HAP-1 (cell line): ENCODE data around the gene BRD1.

Experiments used
- DNase-seq, 2 experiments: peaks; one replicate each; pipeline ENCODE4 v3.0.0-alpha.2; 2016 to 2020; ENCODE audit warnings: low spot score in 2 of 2
- H3K27me3 ChIP-seq: fragments of 250-450 bp; sonication (Bioruptor Pico); 2 replicates; pipeline ENCODE4 v1.5.1; 2020; ENCODE audit warnings: low read depth, mild to moderate bottlenecking, moderate library complexity
- H3K36me3 ChIP-seq: fragments of 250-450 bp; sonication (Bioruptor Pico); replicated peaks from 2 replicates; pipeline ENCODE4 v1.5.1; 2020; ENCODE audit warnings: mild to moderate bottlenecking
- H3K4me1 ChIP-seq: fragments of 250-450 bp; sonication (Bioruptor Pico); 2 replicates; pipeline ENCODE4 v1.5.1; 2020; ENCODE audit warnings: mild to moderate bottlenecking
- H3K4me3 ChIP-seq: fragments of 250-450 bp; sonication (Bioruptor Pico); 2 replicates; pipeline ENCODE4 v1.5.1; 2020; ENCODE audit warnings: mild to moderate bottlenecking, moderate library complexity
- H3K9me3 ChIP-seq: fragments of 250-450 bp; sonication (Bioruptor Pico); 2 replicates; pipeline ENCODE4 v1.5.1; 2020; ENCODE audit warnings: mild to moderate bottlenecking, moderate library complexity
- in situ Hi-C: fragments of 300-500 bp; cut with MboI; formaldehyde crosslinking; loops from 3 replicates; pipeline ENCODE4 v1.14.3; 2020; ENCODE audit warnings: low sequenced_read_pairs, inconsistent platforms, mixed read lengths

BRD1 gene

GRCh38 chr22:49753961-49754695 lies 73.5 kb downstream of the BRD1 start:
- no peaks in the 10 kb centered on the region for H3K9me3 ChIP-seq
- no peaks in the 10 kb centered on the region for H3K27me3 ChIP-seq
- DNase-seq: no peak
- no peaks in the 10 kb centered on the region for H3K36me3 ChIP-seq
- H3K4me3 ChIP-seq: no peak overlapping the region
- in situ Hi-C loops: no loop called here
- no peaks in the 10 kb centered on the region for H3K4me1 ChIP-seq

GRCh38 chr22:49753276-49753890 lies 74.3 kb downstream of the BRD1 start:
- no peak for DNase-seq
- no peaks in the 10 kb centered on the region for H3K27me3 ChIP-seq
- in situ Hi-C loops: no loop called here
- H3K9me3 ChIP-seq: no peaks in the 10 kb centered on the region
- H3K36me3 ChIP-seq: no peaks in the 10 kb centered on the region
- H3K4me1 ChIP-seq: no peaks in the 10 kb centered on the region
- H3K4me3 ChIP-seq: no peak overlapping the region

- Histone ChIP-seq H3K36me3 (no peaks in the 10 kb centered on the region), H3K9me3 (peaks cover 3% of the 10 kb centered on the region), H3K4me1 (no peaks in the 10 kb centered on the region), H3K4me3 (no peak overlapping the region), H3K27me3 (no peaks in the 10 kb centered on the region)
- in situ Hi-C loops: no loop called here
- no peak for DNase-seq
Measured at GRCh38 chr22:49752598-49753091, 75.0 kb downstream of the BRD1 start.

- Histone ChIP-seq H3K4me1 (no peaks in the 10 kb centered on the region), H3K9me3 (peaks cover 4% of the 10 kb centered on the region), H3K36me3 (no peaks in the 10 kb centered on the region), H3K4me3 (no peak overlapping the region), H3K27me3 (no peaks in the 10 kb centered on the region)
- in situ Hi-C loops: no loop called here
- DNase-seq: no peak
Measured at GRCh38 chr22:49751966-49752597, 75.6 kb downstream of the BRD1 start.

GRCh38 chr22:49751318-49751965 lies 76.2 kb downstream of the BRD1 start:
- H3K4me1 ChIP-seq: no peaks in the 10 kb centered on the region
- H3K4me3 ChIP-seq: no peak overlapping the region
- H3K27me3 ChIP-seq: no peaks in the 10 kb centered on the region
- in situ Hi-C loops: no loop called here
- H3K9me3 ChIP-seq: peaks cover 4% of the 10 kb centered on the region
- no peak for DNase-seq
- H3K36me3 ChIP-seq: no peaks in the 10 kb centered on the region

- Histone ChIP-seq H3K4me3 (no peak overlapping the region), H3K36me3 (no peaks in the 10 kb centered on the region), H3K27me3 (no peaks in the 10 kb centered on the region), H3K9me3 (peaks cover 4% of the 10 kb centered on the region), H3K4me1 (no peaks in the 10 kb centered on the region)
- in situ Hi-C loops: no loop called here
- DNase-seq: no peak
Measured at GRCh38 chr22:49749885-49750510, 77.7 kb downstream of the BRD1 start.

GRCh38 chr22:49749227-49749626 lies 78.4 kb downstream of the BRD1 start:
- H3K9me3 ChIP-seq: peaks cover 4% of the 10 kb centered on the region
- H3K27me3 ChIP-seq: no peaks in the 10 kb centered on the region
- in situ Hi-C loops: no loop called here
- H3K4me1 ChIP-seq: no peaks in the 10 kb centered on the region
- no peak for DNase-seq
- H3K4me3 ChIP-seq: no peak overlapping the region
- no peaks in the 10 kb centered on the region for H3K36me3 ChIP-seq

- no peak overlapping the region for H3K4me3 ChIP-seq
- DNase-seq: no peak
- H3K27me3 ChIP-seq: no peaks in the 10 kb centered on the region
- H3K36me3 ChIP-seq: no peaks in the 10 kb centered on the region
- peaks cover 4% of the 10 kb centered on the region for H3K9me3 ChIP-seq
- in situ Hi-C loops: no loop called here
- H3K4me1 ChIP-seq: no peaks in the 10 kb centered on the region
Measured at GRCh38 chr22:49748514-49748913, 79.2 kb downstream of the BRD1 start.

GRCh38 chr22:49747716-49748115 lies 80.0 kb downstream of the BRD1 start:
- no peak overlapping the region for H3K4me3 ChIP-seq
- no peaks in the 10 kb centered on the region for H3K36me3 ChIP-seq
- DNase-seq: no peak
- in situ Hi-C loops: no loop called here
- peaks cover 4% of the 10 kb centered on the region for H3K9me3 ChIP-seq
- H3K27me3 ChIP-seq: no peaks in the 10 kb centered on the region
- no peaks in the 10 kb centered on the region for H3K4me1 ChIP-seq

- no peaks in the 10 kb centered on the region for H3K27me3 ChIP-seq
Measured at GRCh38 chr22:49747130-49747529, 80.5 kb downstream of the BRD1 start.

GRCh38 chr22:49746065-49746464 lies 81.6 kb downstream of the BRD1 start:
- Histone ChIP-seq H3K4me3 (no peak overlapping the region), H3K9me3 (peaks cover 7% of the 10 kb centered on the region), H3K4me1 (no peaks in the 10 kb centered on the region), H3K36me3 (no peaks in the 10 kb centered on the region), H3K27me3 (no peaks in the 10 kb centered on the region)
- in situ Hi-C loops: no loop called here
- DNase-seq: no peak

More at GRCh38 chr22:49747130-49747529, 80.5 kb downstream of the BRD1 start:
- H3K4me3 ChIP-seq: no peak overlapping the region
- H3K4me1 ChIP-seq: no peaks in the 10 kb centered on the region
- no peaks in the 10 kb centered on the region for H3K36me3 ChIP-seq
- peaks cover 5% of the 10 kb centered on the region for H3K9me3 ChIP-seq
- DNase-seq: no peak
- in situ Hi-C loops: no loop called here

- in situ Hi-C loops: no loop called here
- DNase-seq: no peak
- Histone ChIP-seq H3K36me3 (no peaks in the 10 kb centered on the region), H3K4me3 (no peak overlapping the region), H3K9me3 (peaks cover 6% of the 10 kb centered on the region; the same call in 1 of the 2 replicates), H3K4me1 (no peaks in the 10 kb centered on the region), H3K27me3 (no peaks in the 10 kb centered on the region)
Measured at GRCh38 chr22:49740242-49740641, 87.4 kb downstream of the BRD1 start.

GRCh38 chr22:49739138-49739537 lies 88.5 kb downstream of the BRD1 start:
- peaks cover 6% of the 10 kb centered on the region; the same call in 1 of the 2 replicates for H3K9me3 ChIP-seq

More at GRCh38 chr22:49739138-49739537, 88.5 kb downstream of the BRD1 start:
- H3K27me3 ChIP-seq: no peaks in the 10 kb centered on the region
- H3K4me3 ChIP-seq: no peak overlapping the region
- no peaks in the 10 kb centered on the region for H3K4me1 ChIP-seq
- in situ Hi-C loops: no loop called here
- no peaks in the 10 kb centered on the region for H3K36me3 ChIP-seq
- no peak for DNase-seq
